Liver (tissue), 2 donors: ENCODE results near the gene FOXA2.

Source experiments
- JUND ChIP-seq, 2 donors: IDR thresholded peaks; 2 replicates each; pipeline ENCODE4 v1.6.1; 2016; ENCODE audit warnings: antibody characterized with exemption in 2 of 2
- RAD21 ChIP-seq, 2 donors: IDR thresholded peaks; 2 replicates each; pipeline ENCODE4 v1.6.1; 2016; ENCODE audit warnings: antibody characterized with exemption in 2 of 2, mild to moderate bottlenecking in 2 of 2
- SP1 ChIP-seq: IDR thresholded peaks from 2 replicates; pipeline ENCODE4 v1.6.1; 2018; ENCODE audit warnings: antibody characterized with exemption, mild to moderate bottlenecking
- donor health status: healthy.

DNA sequence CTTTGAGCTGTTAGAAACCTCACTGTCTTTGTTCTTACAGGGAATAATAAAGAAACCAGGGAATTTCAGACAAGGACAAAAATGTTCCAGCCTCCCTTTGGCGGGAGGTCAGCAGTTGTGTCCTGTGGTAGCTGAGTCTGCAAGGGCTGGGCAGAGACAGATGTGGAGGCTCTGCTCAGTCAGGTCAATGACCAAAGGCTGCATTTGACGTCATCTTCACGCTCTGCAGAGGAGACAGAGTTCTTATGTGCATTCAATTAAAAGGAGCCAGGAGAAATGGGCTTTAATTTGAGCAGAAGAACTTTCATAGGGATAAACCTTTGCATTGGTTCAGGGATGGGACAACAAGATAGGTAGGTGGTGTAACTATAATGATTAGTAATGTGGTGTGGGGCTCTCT lies 45.1 kb upstream of the FOXA2 start:
- no peak for TF ChIP-seq JUND (IDR thresholded peaks at IDR 0.05)
- TF ChIP-seq SP1, result no peak
- no peak for TF ChIP-seq RAD21 (IDR thresholded peaks at IDR 0.05)
